Activated T-cell treated with anti-CD3 and anti-CD28 coated beads, Interleukin-2, amount 50 U/mL, for 72 hours (primary cell): ENCODE measurements around the gene ACY1. TPM values are rescaled to one million over a fixed set of nuclear protein-coding genes. Genes with fewer than 3 reads are reported as not detected.

Experiments
- ATAC-seq, 2 donors: fragments of 150-1000 bp; cut with Tn5 transposase; replicated peaks in 1 of 2; 2 replicates each; pipeline ENCODE4 v1.10.0; 2021; ENCODE audit warnings: moderate library complexity in 2 of 2, mild to moderate bottlenecking in 1 of 2
- DNase-seq, 2 donors: peaks; one replicate each; pipeline ENCODE4 v3.0.0; 2021 to 2022; ENCODE audit warnings: mixed read lengths in 1 of 2
- H3K27ac Mint-ChIP-seq: one replicate; pipeline ENCODE4 v1.8.0; 2022; ENCODE audit warnings: mild to moderate bottlenecking, moderate library complexity, mixed read lengths
- H3K27me3 Mint-ChIP-seq: one replicate; pipeline ENCODE4 v1.8.0; 2022; ENCODE audit warnings: low read depth, mixed read lengths
- H3K36me3 Mint-ChIP-seq, 2 donors: one replicate each; pipeline ENCODE4 v1.8.0; 2022; ENCODE audit warnings: mixed read lengths in 2 of 2, mild to moderate bottlenecking in 1 of 2; ENCODE audit not compliant: insufficient read depth in 2 of 2
- H3K4me1 Mint-ChIP-seq: one replicate; pipeline ENCODE4 v1.8.0; 2022; ENCODE audit warnings: low read depth, mixed read lengths
- H3K4me3 Mint-ChIP-seq, 2 donors: one replicate each; pipeline ENCODE4 v1.8.0; 2022; ENCODE audit warnings: mild to moderate bottlenecking in 2 of 2, mixed read lengths in 2 of 2, moderate library complexity in 2 of 2
- H3K9me3 Mint-ChIP-seq, 2 donors: one replicate each; pipeline ENCODE4 v1.8.0; 2022; ENCODE audit warnings: mixed read lengths in 2 of 2
- total RNA-seq, 2 donors: library from RNA; stranded (reverse); gene quantifications; one replicate each; pipeline ENCODE4 v1.2.3, GENCODE V29; 2022

ACY1 gene
- total RNA-seq, 2 donors from 2014 or later: 30.2 to 42.4 TPM

DNA sequence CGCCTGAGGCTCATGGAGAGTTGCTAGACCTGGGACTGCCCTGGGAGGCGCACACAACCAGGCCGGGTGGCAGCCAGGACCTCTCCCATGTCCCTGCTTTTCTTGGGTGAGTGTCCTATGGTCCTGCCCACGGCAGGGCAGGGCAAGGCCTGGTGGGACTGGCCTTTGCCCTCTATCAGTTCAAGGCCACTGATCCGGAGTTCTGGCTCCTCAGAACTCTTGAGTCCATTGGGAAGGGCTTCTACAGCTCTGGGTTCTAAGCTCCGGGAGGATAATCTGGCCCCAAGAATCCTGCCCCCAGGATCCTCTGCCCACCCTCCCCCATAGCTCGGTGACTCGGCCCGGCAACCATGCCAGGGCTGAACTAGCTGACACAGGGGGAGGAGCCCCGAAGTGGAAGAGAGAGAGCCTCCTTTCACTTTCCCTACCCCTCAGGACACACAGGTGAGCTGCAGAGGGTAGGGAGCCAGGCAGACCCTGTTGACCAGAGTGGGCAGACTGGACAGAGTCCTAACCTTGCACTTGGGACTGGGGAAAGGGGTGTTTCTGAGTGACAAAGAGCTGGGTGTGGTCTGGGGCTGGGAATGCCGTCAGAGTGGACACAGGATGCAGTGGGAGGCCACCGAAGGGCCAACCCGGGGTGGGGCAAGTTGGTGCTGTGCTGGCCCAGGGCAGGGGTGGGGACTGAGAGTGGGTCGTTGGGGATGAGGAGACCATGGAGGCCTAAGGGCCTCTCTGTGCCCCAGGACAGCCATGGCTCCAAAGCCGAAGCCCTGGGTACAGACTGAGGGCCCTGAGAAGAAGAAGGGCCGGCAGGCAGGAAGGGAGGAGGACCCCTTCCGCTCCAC lies 40.5 kb upstream of the ACY1 start:
- no peaks in the 10 kb centered on the region for H3K36me3 Mint-ChIP-seq
- ATAC-seq (peak in 1 of 2 donors; percentile 27), DNase-seq (peak; percentile 67 to 68)
- H3K27ac Mint-ChIP-seq: peak overlapping the region; percentile 83
- H3K4me3 Mint-ChIP-seq: peak overlapping the region; percentile 69 to 80
- H3K27me3 Mint-ChIP-seq: no peaks in the 10 kb centered on the region
- no peaks in the 10 kb centered on the region for H3K9me3 Mint-ChIP-seq
- H3K4me1 Mint-ChIP-seq: peaks cover 39% of the 10 kb centered on the region

DNA sequence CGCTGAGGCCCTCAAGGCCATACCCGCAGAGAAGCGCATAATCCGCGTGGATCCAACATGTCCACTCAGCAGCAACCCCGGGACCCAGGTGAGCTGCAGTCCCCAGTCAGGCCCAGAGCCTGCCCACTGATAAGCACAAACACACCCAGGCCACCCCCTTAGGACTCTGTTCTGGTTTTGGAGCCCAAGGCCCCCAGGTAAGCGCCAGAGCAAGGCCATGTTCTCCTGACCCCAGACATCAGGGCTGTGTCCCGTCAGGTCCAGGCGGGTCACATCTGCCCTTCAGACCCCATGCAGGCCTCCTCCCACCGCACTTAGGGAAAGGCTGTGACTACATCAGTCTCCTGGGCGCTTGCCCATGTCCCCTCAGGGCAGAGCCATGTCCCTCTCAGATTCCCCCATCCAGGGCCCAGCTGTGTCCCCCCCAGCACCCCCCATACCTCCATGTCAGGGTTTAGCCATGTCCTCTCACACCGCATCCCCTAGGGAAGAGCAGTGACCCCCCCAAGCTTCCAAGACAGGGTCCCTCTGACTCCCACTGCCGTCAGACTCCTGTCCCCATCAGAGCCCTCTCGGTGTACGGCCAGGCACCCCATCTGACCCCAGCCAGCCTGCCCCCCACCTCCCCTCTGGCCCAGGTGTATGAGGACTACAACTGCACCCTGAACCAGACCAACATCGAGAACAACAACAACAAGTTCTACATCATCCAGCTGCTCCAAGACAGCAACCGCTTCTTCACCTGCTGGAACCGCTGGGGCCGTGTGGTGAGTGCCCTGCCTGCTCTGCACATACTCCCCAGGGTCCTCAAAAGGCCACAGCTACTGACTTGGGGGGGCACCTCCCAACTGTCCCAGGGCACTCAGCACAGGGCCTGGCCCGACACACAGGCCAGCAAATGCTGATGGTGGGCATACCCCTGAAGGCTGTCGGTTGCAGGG lies 39.6 kb upstream of the ACY1 start:
- Mint-ChIP-seq H3K36me3 (no peaks in the 10 kb centered on the region), H3K4me3 (no peak overlapping the region), H3K9me3 (no peaks in the 10 kb centered on the region), H3K4me1 (peaks cover 32% of the 10 kb centered on the region), H3K27me3 (no peaks in the 10 kb centered on the region), H3K27ac (no peak overlapping the region)
- no peak for ATAC-seq
- no peak for DNase-seq

DNA sequence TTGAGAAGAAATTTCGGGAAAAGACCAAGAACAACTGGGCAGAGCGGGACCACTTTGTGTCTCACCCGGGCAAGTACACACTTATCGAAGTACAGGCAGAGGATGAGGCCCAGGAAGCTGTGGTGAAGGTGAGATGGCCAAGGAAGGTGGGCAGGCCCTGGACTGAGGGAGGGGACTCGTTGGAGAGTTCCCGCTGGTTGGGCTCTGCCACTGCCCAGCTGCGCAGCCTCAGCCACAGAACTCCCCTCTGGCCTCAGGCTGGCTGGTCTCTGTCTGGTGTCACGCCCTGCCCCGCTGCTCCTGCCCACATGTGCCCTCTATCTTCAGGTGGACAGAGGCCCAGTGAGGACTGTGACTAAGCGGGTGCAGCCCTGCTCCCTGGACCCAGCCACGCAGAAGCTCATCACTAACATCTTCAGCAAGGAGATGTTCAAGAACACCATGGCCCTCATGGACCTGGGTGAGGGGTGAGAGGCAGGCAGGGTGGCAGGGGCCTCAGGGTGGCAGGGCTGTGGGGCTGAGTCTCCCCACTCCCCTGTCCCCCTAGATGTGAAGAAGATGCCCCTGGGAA lies 38.8 kb upstream of the ACY1 start:
- Mint-ChIP-seq H3K27me3 (no peaks in the 10 kb centered on the region), H3K4me3 (no peak overlapping the region), H3K36me3 (no peaks in the 10 kb centered on the region), H3K4me1 (peaks cover 25% of the 10 kb centered on the region), H3K9me3 (no peaks in the 10 kb centered on the region), H3K27ac (no peak overlapping the region)
- ATAC-seq (no peak), DNase-seq (no peak)

DNA sequence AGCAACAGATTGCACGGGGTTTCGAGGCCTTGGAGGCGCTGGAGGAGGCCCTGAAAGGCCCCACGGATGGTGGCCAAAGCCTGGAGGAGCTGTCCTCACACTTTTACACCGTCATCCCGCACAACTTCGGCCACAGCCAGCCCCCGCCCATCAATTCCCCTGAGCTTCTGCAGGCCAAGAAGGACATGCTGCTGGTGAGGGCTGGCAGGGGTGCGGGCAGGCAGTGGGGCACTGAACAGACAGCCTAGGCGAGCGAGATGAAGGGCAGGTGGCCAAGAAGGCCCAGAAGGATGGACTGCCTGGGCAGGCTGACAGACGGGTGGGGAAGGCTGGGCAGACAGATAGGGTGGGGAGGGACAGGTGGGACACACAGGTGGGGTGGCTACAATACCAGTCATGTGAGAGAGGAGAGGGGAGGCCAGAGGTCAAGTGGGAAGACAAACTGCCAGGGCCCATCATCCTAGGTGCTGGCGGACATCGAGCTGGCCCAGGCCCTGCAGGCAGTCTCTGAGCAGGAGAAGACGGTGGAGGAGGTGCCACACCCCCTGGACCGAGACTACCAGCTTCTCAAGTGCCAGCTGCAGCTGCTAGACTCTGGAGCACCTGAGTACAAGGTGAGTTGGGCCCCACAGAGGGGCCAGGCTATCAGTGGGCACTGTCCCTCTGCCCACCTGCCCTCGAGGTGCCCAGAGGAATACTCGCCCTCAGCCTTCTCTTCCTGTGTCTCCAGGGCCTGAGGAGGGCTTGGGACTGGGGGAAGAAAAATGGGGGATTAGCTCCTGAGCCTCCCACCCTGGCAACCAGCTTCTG lies 38.1 kb upstream of the ACY1 start:
- DNase-seq (no peak), ATAC-seq (no peak)
- Mint-ChIP-seq H3K27me3 (no peaks in the 10 kb centered on the region), H3K4me1 (peaks cover 18% of the 10 kb centered on the region), H3K36me3 (no peaks in the 10 kb centered on the region), H3K9me3 (no peaks in the 10 kb centered on the region), H3K27ac (no peak overlapping the region), H3K4me3 (no peak overlapping the region)

DNA sequence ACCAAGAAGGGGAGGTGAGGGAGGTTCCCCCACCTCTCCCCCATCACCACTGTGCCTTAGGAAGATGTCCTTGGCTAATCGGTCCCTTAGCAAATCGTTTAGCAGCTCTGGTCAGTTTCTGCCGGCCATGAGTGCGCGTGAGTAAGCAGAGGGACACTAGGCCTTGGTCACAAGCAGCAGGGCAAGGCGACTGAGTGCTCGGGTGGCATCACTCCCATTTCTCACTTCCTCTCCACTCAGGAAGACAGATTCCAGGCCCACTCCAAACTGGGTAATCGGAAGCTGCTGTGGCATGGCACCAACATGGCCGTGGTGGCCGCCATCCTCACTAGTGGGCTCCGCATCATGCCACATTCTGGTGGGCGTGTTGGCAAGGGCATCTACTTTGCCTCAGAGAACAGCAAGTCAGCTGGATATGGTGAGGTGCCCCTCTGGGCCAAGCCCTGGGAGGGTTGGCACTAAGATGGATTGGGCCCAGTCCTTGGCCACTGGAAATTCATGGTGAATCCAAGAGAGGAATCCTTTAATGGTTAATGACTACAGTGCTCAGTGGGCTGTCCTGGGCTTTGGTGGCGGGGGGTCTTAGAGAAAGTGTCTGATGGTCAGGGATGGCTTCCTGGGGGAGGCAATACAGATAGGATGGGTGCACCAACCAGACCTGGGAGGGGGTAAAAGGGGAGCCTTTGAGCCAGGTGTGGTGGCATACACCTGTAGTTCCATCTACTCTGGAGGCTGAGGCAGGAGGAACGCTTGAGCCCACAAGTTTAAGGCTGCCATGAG lies 37.2 kb upstream of the ACY1 start:
- DNase-seq (no peak), ATAC-seq (no peak)
- no peaks in the 10 kb centered on the region for H3K27me3 Mint-ChIP-seq
- no peaks in the 10 kb centered on the region for H3K36me3 Mint-ChIP-seq
- H3K27ac Mint-ChIP-seq: peak overlapping the region; percentile 75
- H3K4me1 Mint-ChIP-seq: peaks cover 9% of the 10 kb centered on the region
- H3K4me3 Mint-ChIP-seq: no peak overlapping the region
- H3K9me3 Mint-ChIP-seq: no peaks in the 10 kb centered on the region

DNA sequence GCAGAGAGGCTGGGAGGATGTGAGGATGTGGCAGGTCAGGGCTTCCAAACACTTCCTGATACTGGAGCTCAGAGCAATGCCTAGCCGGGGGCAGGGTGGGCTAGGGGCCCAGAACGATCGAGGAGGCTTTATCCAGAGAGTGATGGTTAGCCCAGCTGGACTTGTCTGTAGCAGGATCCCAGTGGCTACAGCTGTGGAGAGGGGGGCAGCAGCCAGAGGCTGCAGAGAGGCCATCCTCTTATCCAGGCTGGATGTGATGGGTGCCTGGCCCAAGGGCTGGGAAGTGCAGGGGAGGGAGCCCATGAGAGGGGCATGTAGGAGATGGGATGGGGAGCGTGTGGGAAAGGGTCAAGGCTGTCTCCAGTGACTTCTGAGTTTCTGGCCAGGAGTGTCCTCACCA lies 36.5 kb upstream of the ACY1 start:
- H3K9me3 Mint-ChIP-seq: no peaks in the 10 kb centered on the region
- ATAC-seq (no peak), DNase-seq (no peak)
- peaks cover 6% of the 10 kb centered on the region for H3K4me1 Mint-ChIP-seq
- H3K4me3 Mint-ChIP-seq: no peak overlapping the region
- H3K36me3 Mint-ChIP-seq: no peaks in the 10 kb centered on the region
- no peak overlapping the region for H3K27ac Mint-ChIP-seq
- no peaks in the 10 kb centered on the region for H3K27me3 Mint-ChIP-seq

DNA sequence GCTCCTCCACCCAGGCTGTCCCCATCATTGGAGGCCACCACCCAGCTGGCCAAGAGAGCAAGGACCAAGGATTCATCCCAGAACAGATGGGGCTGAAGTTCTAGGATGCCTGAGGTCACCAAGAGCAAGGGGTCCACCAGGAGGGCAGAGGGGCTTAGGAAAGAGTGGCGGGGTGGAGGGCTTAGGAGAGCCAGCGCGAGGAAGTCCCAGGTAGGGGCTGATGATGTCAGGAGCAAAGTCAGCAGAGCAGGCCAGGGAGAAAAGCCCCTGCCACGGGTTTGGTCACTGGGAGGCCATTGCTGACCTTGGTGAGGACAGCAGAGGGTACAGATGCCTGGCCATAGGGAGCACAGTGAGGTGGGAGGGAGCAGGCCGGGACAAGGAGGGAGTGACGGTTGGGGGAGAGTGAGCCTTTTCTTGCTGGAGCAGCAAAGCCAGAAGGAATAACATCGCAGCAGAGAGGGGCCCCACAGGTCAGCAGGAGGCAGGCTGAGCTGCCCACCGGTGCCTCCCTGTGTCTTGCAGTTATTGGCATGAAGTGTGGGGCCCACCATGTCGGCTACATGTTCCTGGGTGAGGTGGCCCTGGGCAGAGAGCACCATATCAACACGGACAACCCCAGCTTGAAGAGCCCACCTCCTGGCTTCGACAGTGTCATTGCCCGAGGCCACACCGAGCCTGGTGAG lies 36.0 kb upstream of the ACY1 start:
- Mint-ChIP-seq H3K27ac (no peak overlapping the region), H3K36me3 (no peaks in the 10 kb centered on the region), H3K9me3 (no peaks in the 10 kb centered on the region), H3K4me3 (no peak overlapping the region), H3K4me1 (peaks cover 6% of the 10 kb centered on the region), H3K27me3 (no peaks in the 10 kb centered on the region)
- no peak for DNase-seq
- ATAC-seq: no peak

DNA sequence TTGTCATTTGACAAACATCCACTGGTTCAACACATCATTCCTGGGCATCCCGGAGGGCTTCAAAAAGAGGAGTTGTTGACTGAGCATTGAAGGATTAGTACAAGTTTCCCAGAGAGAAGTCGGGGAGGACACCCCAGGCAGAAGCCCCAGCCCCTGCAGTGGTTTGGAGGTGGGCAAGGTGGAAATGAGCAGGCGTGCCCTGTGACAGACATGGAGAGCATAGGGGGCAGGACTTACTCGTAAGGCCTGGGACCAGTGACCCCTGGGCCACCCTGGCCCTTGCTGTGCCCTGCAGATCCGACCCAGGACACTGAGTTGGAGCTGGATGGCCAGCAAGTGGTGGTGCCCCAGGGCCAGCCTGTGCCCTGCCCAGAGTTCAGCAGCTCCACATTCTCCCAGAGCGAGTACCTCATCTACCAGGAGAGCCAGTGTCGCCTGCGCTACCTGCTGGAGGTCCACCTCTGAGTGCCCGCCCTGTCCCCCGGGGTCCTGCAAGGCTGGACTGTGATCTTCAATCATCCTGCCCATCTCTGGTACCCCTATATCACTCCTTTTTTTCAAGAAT lies 35.2 kb upstream of the ACY1 start:
- DNase-seq: no peak
- no peaks in the 10 kb centered on the region for H3K36me3 Mint-ChIP-seq
- peaks cover 4% of the 10 kb centered on the region for H3K27me3 Mint-ChIP-seq
- no peak for ATAC-seq
- H3K9me3 Mint-ChIP-seq: no peaks in the 10 kb centered on the region
- H3K4me1 Mint-ChIP-seq: peaks cover 2% of the 10 kb centered on the region
- no peak overlapping the region for H3K4me3 Mint-ChIP-seq
- H3K27ac Mint-ChIP-seq: no peak overlapping the region

DNA sequence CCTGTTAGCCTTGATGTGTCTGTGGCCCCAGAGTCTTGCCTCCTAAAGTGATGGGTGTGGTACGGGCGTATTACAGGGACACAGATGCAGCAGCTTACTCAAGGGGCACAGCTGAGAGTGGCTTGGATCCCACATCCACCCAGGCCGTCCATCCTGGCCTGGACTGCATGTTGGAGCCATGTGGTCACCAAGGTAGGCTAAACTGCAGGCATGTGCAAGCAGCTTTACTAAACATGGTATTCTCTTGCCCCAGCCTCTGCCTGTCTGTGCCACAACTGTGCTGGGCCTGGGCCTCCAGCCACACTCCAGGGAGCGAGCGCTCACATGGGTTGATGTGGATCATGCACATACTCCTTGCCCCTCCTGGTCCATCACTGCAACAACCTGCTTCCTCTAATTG lies 34.2 kb upstream of the ACY1 start:
- H3K9me3 Mint-ChIP-seq: no peaks in the 10 kb centered on the region
- H3K27ac Mint-ChIP-seq: no peak overlapping the region
- no peaks in the 10 kb centered on the region for H3K4me1 Mint-ChIP-seq
- peaks cover 14% of the 10 kb centered on the region for H3K27me3 Mint-ChIP-seq
- ATAC-seq (no peak), DNase-seq (no peak)
- H3K36me3 Mint-ChIP-seq: no peaks in the 10 kb centered on the region
- no peak overlapping the region for H3K4me3 Mint-ChIP-seq

DNA sequence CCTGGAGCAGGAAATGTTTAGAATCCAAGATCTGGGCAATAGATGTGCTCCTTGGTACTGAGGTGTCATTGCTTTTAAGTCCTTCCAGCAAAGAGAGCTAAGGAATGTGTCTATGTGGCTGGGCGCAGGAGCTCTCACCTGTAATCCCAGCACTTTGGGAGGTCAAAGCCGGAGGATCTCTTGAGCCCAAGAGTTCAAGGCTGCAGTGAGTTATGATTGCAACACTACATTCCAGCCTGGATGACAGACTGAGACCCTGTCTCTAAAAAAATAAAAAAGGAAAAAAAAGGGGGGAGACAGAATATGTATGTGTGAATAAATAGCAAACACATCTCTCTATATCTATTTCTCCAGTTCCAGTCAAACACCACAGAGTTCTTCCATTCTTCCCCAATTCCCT lies 32.4 kb upstream of the ACY1 start:
- H3K27ac Mint-ChIP-seq: no peak overlapping the region
- H3K9me3 Mint-ChIP-seq: no peaks in the 10 kb centered on the region
- DNase-seq (no peak), ATAC-seq (no peak)
- no peak overlapping the region for H3K4me3 Mint-ChIP-seq
- peaks cover 27% of the 10 kb centered on the region for H3K27me3 Mint-ChIP-seq
- no peaks in the 10 kb centered on the region for H3K36me3 Mint-ChIP-seq
- no peaks in the 10 kb centered on the region for H3K4me1 Mint-ChIP-seq

DNA sequence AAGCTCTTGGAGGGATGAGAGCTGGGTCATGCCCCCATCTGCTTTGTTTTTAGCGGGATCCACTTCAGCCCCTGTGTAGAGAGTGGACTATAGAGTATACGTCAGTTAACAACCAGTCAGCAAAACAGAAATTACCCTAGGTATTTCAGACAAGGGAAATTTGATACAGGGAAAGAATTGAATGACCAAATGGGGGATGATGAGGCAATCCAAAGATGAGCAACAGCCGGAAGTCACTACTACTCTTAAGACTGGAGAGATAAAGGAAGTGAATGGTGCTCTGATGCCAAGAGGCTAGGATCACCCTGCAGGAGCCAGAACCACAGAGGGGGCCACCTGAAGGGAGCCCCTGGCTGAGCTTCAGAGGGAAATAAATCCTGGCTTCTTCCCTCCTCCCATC lies 29.9 kb upstream of the ACY1 start:
- DNase-seq: no peak
- no peaks in the 10 kb centered on the region for H3K9me3 Mint-ChIP-seq
- peaks cover 0 to 2% of the 10 kb centered on the region in 2 donors for H3K36me3 Mint-ChIP-seq
- no peak for ATAC-seq
- no peak overlapping the region for H3K27ac Mint-ChIP-seq
- peak overlapping the region in 1 of 2 donors; percentile 4 for H3K4me3 Mint-ChIP-seq
- no peaks in the 10 kb centered on the region for H3K4me1 Mint-ChIP-seq
- peaks cover 27% of the 10 kb centered on the region for H3K27me3 Mint-ChIP-seq
